CD4-positive, alpha-beta T cell treated with Interleukin-17A for 1 hour (primary cell): ENCODE measurements around the gene ATAD2B.

Source experiments
- DNase-seq: peaks from one replicate; pipeline ENCODE4 v3.0.0-alpha.2; 2020

The ATAD2B gene

DNA sequence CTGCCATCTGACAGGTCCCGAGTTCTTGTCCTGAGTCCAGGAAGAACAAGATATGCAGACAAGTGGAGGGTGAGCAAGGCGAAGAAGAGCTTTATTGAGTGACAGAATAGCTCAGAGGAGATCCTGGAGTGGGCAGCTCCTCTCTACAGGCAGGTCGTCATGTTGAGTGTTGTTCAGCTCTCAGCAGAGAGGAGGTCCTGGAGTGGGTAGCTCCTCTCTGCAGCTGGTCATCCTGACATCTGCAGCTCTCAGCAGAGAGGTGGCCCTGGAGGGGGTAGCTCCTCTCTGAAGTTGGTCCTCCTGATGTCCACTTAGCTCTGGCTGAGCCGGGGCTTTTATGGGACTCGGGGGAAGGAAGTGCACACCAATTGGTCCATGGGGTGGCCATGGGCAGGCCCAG lies 90.4 kb downstream of the ATAD2B start:
- DNase-seq = no peak

DNA sequence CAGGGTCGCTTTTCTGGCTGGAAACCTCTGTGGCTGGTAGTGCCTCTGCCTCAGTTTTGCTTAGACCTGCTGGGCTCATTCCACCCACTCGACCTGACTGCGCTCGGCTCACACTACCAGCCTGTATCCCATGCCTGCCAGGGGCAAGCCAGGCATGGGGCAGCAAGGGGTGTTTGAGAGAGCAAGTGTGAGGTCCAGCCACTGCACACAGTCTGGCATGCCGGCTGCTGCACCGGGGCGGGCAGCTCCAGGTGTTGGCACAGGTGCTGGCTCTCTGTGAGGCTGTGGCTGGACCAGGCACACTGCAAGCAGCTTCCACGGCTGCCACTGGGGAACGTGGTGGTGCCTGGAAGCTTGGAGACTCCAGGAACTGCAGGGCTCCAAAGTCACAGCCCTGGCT lies 90.9 kb downstream of the ATAD2B start:
- no peak for DNase-seq

DNA sequence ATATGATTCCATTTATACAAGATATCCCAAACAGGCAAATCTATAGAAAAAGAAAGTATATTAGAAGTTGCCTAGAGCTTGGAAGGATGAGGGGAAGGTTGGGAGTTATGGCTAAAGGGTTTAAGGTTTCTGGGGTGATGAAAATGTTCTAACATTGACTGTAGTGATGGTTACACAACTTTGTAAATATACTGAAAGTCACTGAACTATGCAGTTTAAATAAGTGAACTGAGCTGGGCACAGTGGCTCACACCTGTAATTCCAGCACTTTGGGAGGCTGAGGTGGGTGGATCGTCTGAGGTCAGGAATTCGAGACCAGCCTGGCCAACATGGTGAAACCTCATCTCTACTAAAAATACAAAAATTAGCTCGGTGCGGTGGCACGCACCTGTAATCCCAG lies 91.5 kb downstream of the ATAD2B start:
- DNase-seq = no peak

DNA sequence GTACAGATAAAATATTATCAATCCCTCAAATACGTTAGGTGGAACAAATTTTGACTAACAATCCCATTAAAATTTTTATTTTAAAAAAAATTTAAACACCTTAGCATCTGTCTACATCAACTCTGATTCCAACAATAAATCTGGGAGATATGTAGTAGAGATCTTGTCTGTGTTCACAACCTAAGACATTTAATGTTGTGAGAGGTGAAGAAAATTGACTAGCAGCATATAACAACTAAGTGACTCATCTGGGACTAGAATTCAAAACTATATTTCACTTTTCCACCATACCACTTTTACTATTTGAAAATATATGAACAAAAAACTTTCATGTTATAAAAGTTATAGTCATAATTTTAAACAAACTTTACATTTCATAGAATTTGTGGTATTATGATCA lies 97.9 kb downstream of the ATAD2B start:
- DNase-seq = no peak

DNA sequence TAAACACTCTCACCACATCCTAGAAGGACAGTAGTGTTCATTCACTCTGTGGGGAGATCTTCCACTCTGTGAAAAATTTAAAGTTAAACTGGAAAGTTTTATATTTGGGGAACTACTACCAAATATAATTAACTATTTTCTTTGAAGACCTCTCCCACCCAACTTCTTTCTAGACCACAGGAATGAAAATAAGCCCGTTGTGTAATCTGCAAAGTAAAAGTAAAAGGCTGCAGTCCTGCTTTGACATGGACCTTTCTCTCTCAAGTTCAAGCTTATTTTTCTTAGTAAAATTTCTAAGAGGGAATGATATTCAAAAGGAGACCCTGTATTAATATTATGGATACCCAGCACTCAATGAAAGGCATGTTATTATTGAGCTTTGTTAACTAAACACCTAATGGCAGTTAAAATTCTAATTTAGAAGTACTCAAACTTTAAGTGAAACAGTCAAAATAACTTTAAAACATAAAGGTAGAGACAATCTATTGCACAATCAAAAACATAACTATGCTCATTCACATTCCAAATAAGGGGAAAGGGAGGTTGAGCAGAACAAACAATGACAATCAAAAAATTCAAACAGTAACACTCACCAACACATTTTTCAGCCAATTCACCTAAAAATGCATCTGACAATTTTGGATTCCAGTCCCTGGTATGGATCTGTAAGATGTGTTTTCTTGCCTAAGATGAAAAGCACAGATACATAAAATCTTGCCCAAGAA lies 98.5 kb downstream of the ATAD2B start:
- no peak for DNase-seq

DNA sequence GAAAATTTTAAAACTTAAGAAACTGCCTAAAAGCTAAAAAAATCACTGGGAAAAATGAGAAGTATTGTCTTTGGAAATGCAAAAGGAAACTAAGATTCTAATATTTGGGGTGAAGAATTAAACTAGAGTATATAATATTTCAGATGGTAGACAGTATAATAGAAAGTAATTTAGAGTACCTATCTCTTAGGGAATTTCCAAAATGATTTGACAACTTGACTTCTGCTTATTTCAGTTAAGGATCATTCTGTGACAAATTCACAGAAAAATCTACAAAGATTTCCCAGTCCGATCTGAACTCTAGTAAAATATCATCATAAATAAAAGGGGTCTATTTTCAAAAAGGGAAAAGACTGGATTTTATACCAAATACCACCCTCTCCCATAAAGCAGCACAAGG lies 99.6 kb downstream of the ATAD2B start:
- no peak for DNase-seq

DNA sequence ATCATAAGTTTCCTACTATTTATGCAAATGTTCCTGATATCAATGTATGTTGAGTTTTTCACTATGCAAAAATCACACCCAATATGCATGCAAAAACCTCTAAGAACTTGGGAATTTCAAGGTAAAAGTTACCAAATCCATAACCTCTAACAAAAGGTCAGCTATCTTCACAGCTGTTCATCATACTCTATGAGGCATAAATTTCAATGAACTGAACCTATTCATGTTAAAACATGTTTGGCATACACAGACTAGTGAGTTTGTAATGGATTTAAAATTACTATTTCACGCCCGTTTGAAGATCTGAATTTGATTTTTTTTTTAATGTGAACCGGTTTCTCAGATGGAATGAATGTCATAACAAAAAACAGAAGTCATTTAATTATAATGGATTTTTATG lies 100.2 kb downstream of the ATAD2B start:
- no peak for DNase-seq

DNA sequence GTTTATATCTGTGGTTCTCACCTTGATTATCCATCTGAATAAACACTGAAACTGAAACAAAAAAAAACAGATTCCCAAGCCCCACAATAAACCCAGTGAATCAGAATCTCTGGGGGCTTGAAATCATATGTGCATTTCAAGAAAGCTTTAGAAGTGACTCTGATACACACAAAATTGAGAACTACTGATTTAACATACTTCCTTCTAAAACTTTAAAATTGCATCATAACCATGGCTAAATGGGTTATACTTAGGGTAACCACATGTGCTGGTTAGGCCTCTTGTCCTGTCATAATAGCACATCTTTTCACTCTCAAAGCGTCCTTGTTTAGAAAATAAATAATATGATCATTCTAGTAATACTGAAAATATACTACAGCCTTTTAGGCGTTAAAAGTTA lies 100.9 kb downstream of the ATAD2B start:
- DNase-seq = no peak

DNA sequence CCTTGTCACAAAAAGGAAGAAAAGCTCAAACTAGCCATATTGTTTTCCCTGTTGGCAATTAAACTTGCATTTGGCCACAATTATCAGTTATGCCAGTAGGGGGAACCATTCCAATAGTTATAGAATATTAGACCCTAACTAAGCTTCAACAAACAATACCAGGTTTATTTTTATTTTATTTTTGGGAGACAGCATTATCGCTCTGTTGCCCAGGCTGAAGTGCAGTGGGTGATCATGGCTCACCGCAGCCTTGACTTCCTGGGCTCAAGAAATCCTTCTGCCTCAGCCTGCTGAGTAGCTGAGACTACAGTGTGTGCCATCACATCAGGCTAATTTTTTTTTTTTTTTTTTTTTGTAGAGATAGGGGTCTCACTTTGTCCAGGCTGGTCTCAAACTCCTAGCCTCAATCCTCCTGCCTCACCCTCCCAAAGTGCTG lies 102.1 kb downstream of the ATAD2B start:
- DNase-seq = peak; percentile 70

DNA sequence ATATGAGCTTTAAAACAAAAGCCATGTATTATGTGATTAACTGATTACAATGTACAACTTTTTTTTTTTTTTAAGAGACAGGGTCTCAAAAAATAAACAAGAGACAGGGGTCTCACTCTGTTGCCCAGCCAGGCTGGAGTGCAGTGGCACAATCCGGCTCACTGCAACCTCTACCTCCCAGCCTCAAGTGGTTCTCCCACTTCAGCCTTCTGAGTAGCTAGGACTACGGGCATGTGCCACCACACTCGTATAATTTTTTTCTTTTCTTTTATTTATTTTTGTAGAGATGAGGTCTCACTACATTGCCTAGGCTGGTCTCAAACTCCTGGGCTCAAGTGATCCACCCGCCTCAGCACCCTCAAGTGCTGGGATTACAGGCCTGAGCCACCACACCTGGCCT lies 103.1 kb downstream of the ATAD2B start:
- DNase-seq = no peak

DNA sequence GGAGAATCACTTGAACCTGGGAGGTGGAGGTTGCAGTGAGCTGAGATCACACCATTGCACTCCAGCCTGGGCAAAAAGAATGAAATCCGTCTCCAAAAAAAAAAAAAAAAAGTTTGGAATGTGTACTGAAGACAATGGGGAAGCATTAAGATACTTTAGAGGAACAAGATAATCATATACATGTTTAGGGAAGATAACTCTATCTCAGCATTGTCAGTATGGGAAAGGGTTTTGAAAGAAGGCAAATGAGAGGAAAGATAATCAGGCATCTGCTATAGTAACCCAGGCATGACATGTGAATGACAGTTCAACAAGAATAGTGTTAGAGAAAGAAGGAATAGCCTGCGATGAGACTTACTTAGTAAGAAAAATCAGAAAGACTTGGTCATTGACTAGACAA lies 112.0 kb downstream of the ATAD2B start:
- no peak for DNase-seq

DNA sequence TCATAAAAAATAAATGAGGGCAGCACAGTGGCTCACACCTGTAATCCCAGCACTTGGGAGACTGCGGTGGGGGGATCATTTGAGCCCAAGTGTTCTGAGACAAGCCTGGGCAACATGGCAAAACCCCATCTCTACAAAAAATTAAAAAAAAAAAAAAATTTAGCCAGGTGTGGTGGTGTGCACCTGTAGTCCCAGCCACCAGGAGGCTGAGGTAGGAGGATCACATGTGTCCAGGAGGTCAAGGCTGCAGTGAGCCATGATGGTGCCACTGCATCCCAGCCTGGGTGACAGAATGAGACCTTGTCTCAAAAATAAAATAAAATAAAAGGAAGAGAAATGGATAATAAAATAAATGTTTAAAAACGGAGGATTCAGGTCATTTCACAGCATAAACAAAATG lies 113.5 kb downstream of the ATAD2B start:
- DNase-seq = no peak

DNA sequence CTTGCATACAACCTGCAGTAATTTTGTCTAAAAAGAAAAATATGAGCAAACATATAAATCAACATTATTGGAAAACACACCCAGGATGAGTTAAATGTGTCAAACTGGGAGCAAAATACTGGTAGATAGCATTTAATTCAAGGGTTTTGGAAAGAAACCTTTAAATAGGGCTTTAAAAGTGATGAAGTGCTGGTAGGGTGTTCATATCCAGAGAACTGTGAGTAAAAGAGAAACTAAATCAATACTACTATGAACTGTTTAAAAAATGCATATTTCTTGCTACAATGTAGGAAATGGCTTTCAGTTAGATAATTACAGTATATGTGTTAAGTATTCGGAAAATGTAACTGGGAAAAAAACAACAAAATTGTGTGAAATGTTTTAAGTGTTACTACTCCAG lies 117.8 kb downstream of the ATAD2B start:
- no peak for DNase-seq

DNA sequence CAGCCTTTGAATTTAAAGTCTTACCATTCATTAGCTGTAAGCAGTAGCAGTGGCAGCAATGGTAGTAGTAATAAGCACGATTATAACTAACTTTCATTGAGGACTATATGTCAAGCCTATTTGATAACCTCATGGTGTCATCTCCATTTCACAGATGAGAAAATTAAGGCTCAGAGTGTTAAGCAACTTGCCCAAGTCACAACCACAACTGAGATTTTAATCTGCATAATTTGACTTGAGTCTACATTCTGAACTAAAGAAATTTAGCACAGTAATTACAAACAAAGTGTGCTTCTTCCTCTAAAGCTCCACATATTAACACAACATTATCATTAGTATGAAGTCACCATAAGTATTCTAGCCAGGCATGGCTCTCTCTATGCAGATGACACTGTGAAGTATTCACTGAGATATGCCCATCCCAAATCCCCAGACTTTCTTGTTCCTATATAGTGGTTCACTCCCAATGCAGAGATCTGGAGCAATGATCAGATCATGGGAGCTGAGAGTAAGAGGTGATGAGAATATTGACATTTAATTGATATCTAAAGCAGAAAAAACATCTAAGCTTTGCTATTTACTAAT lies 120.2 kb downstream of the ATAD2B start:
- DNase-seq = no peak

DNA sequence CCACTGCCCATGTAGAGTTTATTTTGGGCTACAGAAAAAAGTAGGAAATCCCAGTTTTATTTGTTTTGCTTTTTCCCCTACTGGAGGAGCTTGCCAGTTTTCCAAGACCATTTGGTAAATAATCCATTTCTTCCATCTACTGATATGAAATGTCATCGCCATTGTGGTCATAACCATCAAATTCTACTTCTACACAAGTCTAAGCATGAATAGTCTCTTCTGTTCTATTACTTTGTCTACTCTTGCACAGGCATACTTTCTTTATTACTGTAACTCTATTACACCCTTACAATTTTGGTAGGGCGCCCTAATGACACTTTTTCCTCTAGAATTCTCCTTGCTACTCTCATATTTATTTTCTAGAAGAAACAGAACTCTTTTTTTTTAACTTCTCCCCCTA lies 120.7 kb downstream of the ATAD2B start:
- no peak for DNase-seq

DNA sequence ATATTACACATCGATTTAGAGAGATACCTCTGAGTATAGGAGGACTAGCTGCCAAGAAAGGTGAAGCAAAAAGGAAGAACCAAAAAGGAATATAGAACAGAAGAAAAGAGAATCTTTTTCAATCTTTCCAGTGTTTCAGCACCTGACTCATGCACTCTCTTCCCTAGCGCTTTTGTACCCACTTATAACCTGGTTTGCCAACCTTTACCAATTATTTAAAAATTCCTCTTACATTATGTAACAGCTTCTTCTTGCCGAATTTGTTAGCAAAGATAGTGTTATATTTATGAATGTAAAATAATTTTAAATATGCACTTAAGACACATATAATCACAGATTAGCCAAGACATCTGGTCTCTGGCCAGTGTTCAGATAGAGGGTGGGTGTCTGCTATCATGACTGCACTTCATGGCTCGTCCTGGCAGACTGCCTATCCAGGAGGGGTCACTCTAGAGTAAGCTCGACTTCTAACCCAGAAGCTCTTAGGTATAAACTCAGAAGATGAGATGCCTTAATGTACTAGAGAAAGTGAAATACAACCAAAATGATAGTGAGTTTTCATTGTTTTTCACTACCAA lies 122.9 kb downstream of the ATAD2B start:
- no peak for DNase-seq

DNA sequence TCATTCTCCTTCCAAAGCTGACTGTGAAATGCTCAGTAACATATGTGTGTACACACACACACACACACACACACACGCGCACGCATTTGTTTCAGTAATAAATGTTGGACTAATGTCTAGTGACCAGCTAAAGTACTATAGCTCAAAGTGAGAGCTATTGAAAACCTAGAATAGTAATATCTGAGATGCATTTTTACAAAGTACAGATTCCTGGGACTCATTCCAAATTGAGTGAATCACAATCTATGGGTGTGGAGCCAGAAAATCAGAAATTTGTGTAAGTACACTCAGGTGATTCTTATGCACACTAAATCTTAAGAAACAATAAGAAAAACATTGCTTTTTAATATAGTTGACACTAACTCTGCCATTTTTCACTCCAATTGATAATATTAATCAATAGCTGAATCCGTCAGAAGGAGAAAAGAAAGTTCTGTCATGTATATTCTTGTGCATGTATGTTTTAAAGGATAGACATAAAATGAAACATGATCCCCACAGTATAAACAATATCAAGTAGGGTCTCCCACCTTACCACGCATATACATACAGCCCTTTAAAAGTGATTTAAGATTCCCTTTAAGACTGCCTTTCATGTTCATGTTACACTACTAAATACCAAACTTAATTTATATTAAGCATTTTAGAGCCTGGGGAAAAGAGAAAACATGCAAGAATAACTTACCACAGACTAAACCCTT lies 123.5 kb downstream of the ATAD2B start:
- no peak for DNase-seq

DNA sequence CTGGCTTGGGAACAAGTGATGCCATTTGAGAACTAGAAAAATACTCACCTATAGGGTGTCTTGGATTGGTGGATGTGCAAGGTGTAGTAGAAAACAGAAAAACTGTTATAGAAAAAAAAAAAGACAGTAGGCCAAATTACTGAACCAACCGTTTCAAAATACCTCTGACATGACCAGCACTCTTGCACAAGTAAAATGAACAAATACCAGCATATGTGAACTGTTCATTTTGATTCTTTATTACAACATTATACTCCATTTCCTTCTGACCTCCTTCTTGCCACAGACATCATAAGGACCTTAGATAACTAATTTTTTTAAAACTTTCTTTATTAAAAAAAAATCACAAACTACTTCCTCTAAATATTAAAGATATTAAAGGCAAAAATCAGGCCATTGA lies 125.5 kb downstream of the ATAD2B start:
- DNase-seq = no peak

DNA sequence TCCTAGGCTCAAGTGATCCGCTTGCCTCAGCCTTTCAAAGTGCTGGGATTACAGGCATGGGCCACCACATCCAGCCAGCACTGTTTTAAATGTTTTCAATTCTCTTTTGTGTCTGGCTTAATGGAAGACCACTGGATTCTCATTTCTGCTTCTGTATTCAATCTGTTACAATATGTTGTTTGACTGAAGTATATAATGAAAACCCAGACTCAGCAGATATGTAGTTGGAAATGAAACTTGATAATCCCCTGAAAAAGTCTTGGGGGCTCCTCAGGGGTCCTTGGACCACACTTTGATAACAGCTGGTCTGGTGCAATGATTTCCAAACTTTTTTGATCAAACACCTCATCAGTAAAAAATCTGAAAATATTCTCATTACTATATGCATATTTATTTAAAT lies 132.7 kb downstream of the ATAD2B start:
- DNase-seq = no peak

DNA sequence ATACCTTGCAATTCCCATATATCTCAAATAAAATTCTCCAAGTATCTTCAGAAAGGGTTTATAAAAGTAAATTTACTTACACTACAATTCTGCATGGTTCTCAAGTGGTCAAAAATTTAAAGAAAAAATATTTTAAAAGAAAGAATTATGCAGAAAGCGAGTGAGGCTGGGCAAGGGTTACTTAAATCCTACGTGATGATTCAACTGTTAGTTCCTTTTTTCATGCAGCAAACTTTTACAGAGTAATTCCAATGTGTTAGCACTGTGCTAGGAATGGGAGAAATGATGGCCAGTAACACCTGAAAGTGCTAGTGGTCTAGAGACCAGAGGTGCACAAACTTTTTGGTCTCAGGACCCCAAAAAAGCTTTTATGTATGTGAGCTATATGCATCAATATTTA lies 133.4 kb downstream of the ATAD2B start:
- no peak for DNase-seq

DNA sequence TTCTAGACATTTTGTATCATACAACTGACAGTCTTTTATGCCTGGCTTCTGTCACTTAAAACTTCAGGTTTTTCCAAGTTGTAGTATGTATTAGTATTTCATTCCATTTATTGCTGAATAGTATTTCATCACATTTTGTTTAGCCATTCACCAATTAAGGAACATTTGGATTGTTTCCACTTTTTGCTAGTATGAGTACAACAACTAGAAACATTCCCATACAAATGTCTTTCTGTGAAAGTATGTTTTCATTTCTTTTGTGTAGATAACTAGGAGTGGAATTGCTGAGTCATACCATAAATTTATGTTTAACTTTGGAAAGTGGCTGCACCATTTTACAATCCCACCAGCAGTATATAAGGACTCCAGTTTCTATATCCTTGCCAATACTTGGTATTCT lies 135.9 kb downstream of the ATAD2B start:
- no peak for DNase-seq

DNA sequence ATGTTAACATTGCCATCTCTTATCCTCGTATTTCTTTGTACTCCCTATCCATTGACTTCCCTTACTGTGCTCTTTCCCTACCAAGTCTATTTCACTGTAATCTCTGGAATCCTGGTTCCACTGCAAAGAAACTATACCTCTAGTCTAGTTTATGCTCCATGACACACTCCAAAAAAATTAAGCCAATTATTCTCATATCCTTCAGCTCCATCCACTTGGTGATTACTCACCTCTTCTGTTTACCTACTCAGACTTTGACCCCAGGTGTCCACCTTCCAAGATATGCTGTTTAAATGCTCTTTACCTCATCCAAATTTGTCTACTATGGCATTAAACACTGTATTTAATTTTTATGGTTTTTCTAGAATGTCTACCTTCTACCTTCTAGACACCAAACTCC lies 137.9 kb downstream of the ATAD2B start:
- DNase-seq = no peak

DNA sequence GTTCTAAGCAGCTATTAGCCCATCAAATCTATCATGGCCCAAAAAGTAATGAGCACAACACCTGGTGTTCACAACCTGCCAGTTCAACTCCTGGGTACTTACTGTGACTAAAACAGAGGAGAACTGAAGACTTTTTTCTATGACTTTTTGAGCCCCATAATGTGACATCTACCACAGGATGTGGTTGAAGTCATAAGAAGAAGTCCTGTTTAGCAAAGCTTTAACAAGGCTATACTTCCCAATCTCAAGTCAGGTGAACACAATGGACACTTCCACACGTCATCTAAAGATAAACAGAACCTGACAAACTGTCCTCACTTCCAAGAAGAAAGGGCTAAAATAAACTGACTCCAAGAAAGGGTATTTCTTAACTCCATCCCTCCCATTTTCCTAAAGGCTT lies 138.8 kb downstream of the ATAD2B start:
- peak; percentile 43 for DNase-seq

DNA sequence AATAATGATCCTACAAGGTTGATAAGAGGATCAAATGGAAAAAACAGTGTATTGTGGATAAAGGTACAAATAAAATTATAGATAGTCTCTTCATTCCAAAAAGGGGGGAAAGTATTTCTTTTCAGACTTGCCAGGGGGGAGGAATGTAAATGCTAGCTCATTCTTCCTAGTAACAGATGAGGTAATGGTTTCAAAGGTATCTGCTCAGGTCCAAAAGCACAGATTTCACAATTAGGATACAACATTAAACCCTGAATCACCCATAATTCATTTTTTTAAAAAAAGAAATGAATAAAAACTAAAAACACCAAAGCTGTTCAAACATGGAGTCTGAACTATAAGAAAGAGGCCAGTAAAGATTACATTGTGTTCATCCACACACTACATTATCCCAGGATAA lies 142.0 kb downstream of the ATAD2B start:
- no peak for DNase-seq
